OCI-LY1 (cell line): Measurements from ENCODE around the gene KIAA0232.

Experiments used
- H2AFZ ChIP-seq: fragments of 200-600 bp; sonication (generic), shearing (Covaris generic); 2 replicates; pipeline ENCODE4 v1.6.0; 2014; ENCODE audit warnings: antibody characterized with exemption, mild to moderate bottlenecking, low read length
- H3F3A ChIP-seq: fragments of 200-600 bp; sonication (generic), shearing (Covaris generic); 2 replicates; pipeline ENCODE4 v1.6.0; 2014; ENCODE audit warnings: mild to moderate bottlenecking, antibody characterized with exemption, low read length, moderate library complexity; ENCODE audit not compliant: insufficient read depth
- H3K27ac ChIP-seq: fragments of 200-600 bp; sonication (generic); 2 replicates; pipeline ENCODE4 v1.5.1; 2014; ENCODE audit warnings: low read length, mixed run types, mild to moderate bottlenecking, low read depth; ENCODE audit not compliant: poor library complexity, severe bottlenecking
- H3K27me3 ChIP-seq: fragments of 200-600 bp; sonication (generic); 2 replicates; pipeline ENCODE4 v1.6.0; 2014; ENCODE audit warnings: antibody characterized with exemption, mild to moderate bottlenecking, low read length, moderate library complexity; ENCODE audit not compliant: insufficient read depth
- H3K36me3 ChIP-seq: fragments of 200-600 bp; sonication (generic); 2 replicates; pipeline ENCODE4 v1.6.1; 2014; ENCODE audit warnings: mild to moderate bottlenecking, antibody characterized with exemption, low read length, moderate library complexity, mixed read lengths; ENCODE audit not compliant: insufficient read depth
- H3K4me1 ChIP-seq: fragments of 200-600 bp; sonication (generic); 2 replicates; pipeline ENCODE4 v1.5.1; 2014; ENCODE audit warnings: mild to moderate bottlenecking, low read length, moderate library complexity; ENCODE audit not compliant: insufficient read depth, severe bottlenecking
- H3K4me2 ChIP-seq: fragments of 200-600 bp; sonication (generic), shearing (Covaris generic); 2 replicates; pipeline ENCODE4 v1.6.1; 2014; ENCODE audit warnings: low read length
- H3K4me3 ChIP-seq: fragments of 200-600 bp; sonication (generic); 2 replicates; pipeline ENCODE4 v1.5.1; 2014; ENCODE audit warnings: low read length, low read depth, mild to moderate bottlenecking, mixed read lengths; ENCODE audit not compliant: poor library complexity, severe bottlenecking
- H3K79me2 ChIP-seq: fragments of 200-600 bp; shearing (Covaris generic); 2 replicates; pipeline ENCODE4 v1.6.1; 2016; ENCODE audit warnings: mixed run types, low read length, mixed read lengths; ENCODE audit not compliant: insufficient read depth
- H3K9ac ChIP-seq: fragments of 200-600 bp; sonication (generic), shearing (Covaris generic); 2 replicates; pipeline ENCODE4 v1.6.1; 2014; ENCODE audit warnings: mild to moderate bottlenecking, low read length, mixed read lengths
- H3K9me2 ChIP-seq: fragments of 200-600 bp; sonication (generic), shearing (Covaris generic); 2 replicates; pipeline ENCODE4 v1.6.1; 2014; ENCODE audit warnings: low read depth, mild to moderate bottlenecking, low read length, mixed read lengths
- H3K9me3 ChIP-seq: fragments of 200-600 bp; shearing (Covaris generic); 2 replicates; pipeline ENCODE4 v1.6.1; 2014; ENCODE audit warnings: low read length, mixed read lengths
- H4K20me1 ChIP-seq: fragments of 200-600 bp; sonication (generic), shearing (Covaris generic); 2 replicates; pipeline ENCODE4 v1.6.0; 2016; ENCODE audit warnings: mild to moderate bottlenecking, low read length; ENCODE audit not compliant: insufficient read depth
- CTCF ChIP-seq: fragments of 200-600 bp; sonication (generic), shearing (Covaris generic); IDR thresholded peaks from 2 replicates; pipeline ENCODE4 v1.5.1; 2017; ENCODE audit warnings: mild to moderate bottlenecking, antibody characterized with exemption, low read length, moderate library complexity, mixed read lengths
- EZH2 ChIP-seq: fragments of 200-600 bp; sonication (generic), shearing (Covaris generic); IDR thresholded peaks from 2 replicates; pipeline ENCODE4 v1.8.0; 2017; ENCODE audit warnings: borderline replicate concordance, mixed run types, mild to moderate bottlenecking, antibody characterized with exemption, low read length, moderate library complexity, mixed read lengths

The KIAA0232 gene

GRCh38 chr4:6884341-6884870 is 101.9 kb downstream of the KIAA0232 start:
- Histone ChIP-seq H4K20me1 (no peaks in the 10 kb centered on the region), H2AFZ (no peak overlapping the region), H3K9me3 (no peaks in the 10 kb centered on the region), H3K27me3 (no peaks in the 10 kb centered on the region), H3K9me2 (no peaks in the 10 kb centered on the region), H3K36me3 (no peaks in the 10 kb centered on the region), H3K27ac (no peak overlapping the region), H3F3A (no peaks in the 10 kb centered on the region), H3K79me2 (no peaks in the 10 kb centered on the region), H3K4me2 (no peak overlapping the region), H3K4me3 (no peak overlapping the region), H3K9ac (no peak overlapping the region), H3K4me1 (peaks cover 11% of the 10 kb centered on the region)
- no peak for TF ChIP-seq EZH2
- TF ChIP-seq CTCF, result no peak

GRCh38 chr4:6885953-6886557 is 103.5 kb downstream of the KIAA0232 start:
- no peaks in the 10 kb centered on the region for H3K9me2 ChIP-seq
- H3K27me3 ChIP-seq, result no peaks in the 10 kb centered on the region
- no peaks in the 10 kb centered on the region for H3K36me3 ChIP-seq
- no peak overlapping the region for H2AFZ ChIP-seq
- H3K4me3 ChIP-seq, result no peak overlapping the region
- peak overlapping the region; percentile 23 for H3K27ac ChIP-seq
- H3F3A ChIP-seq, result no peaks in the 10 kb centered on the region
- H3K9me3 ChIP-seq, result no peaks in the 10 kb centered on the region
- peaks cover 11% of the 10 kb centered on the region for H3K4me1 ChIP-seq
- no peaks in the 10 kb centered on the region for H3K79me2 ChIP-seq
- no peak overlapping the region for H3K9ac ChIP-seq
- H3K4me2 ChIP-seq, result no peak overlapping the region
- TF ChIP-seq CTCF, result peak; percentile 48
- no peak for TF ChIP-seq EZH2
- H4K20me1 ChIP-seq, result no peaks in the 10 kb centered on the region

- Histone ChIP-seq H4K20me1 (no peaks in the 10 kb centered on the region), H3K4me1 (peaks cover 11% of the 10 kb centered on the region), H3K9me2 (no peaks in the 10 kb centered on the region), H3K4me2 (no peak overlapping the region), H3K9ac (no peak overlapping the region), H3F3A (no peaks in the 10 kb centered on the region), H3K79me2 (no peaks in the 10 kb centered on the region), H3K27ac (no peak overlapping the region), H3K27me3 (no peaks in the 10 kb centered on the region), H2AFZ (no peak overlapping the region), H3K36me3 (no peaks in the 10 kb centered on the region), H3K4me3 (no peak overlapping the region), H3K9me3 (no peaks in the 10 kb centered on the region)
- TF ChIP-seq EZH2 (no peak), CTCF (no peak)
Observed at GRCh38 chr4:6886886-6887285, 104.4 kb downstream of the KIAA0232 start.
